Breast epithelium (tissue), 3 donors: Measurements from ENCODE around the gene C11orf58.

Experiments used
- CTCF ChIP-seq, 3 donors: fragments of 450-650 bp; IDR thresholded peaks; one replicate each; pipeline ENCODE4 v1.5.1; 2016 to 2017; ENCODE audit warnings: antibody characterized with exemption in 3 of 3, mild to moderate bottlenecking in 3 of 3, moderate library complexity in 3 of 3
- POLR2A ChIP-seq: fragments of 450-650 bp; IDR thresholded peaks from one replicate; pipeline ENCODE4 v1.6.1; 2016; ENCODE audit warnings: antibody characterized with exemption, mild to moderate bottlenecking, moderate library complexity
- POLR2AphosphoS5 ChIP-seq, 3 donors: sonication (generic); formaldehyde crosslinking; IDR thresholded peaks; one replicate each; pipeline ENCODE4 v1.6.1; 2017; ENCODE audit warnings: antibody characterized with exemption in 3 of 3

GRCh38 chr11:16783321-16783801, 44.9 kb downstream of the C11orf58 start:
- TF ChIP-seq CTCF (IDR thresholded peaks at IDR 0.05) (no peak), POLR2A (no peak), POLR2AphosphoS5 (IDR thresholded peaks at IDR 0.05) (no peak)
